Uterus (tissue), 2 donors: ENCODE measurements around the gene IER2.

ENCODE experiments used
- POLR2A ChIP-seq, 2 donors: fragments of 450-650 bp; IDR thresholded peaks; one replicate each; pipeline ENCODE4 v1.6.1; 2016; ENCODE audit warnings: antibody characterized with exemption in 2 of 2, mild to moderate bottlenecking in 1 of 2, moderate library complexity in 1 of 2
- TF ChIP-seq, protein P1 (sequence below), 4 experiments: fragments of 200-600 bp in 2 of 4; fragments of 450-650 bp in 2 of 4; sonication (generic) in 2 of 4; IDR thresholded peaks; one replicate each; pipeline ENCODE4 v1.5.1; 2016 to 2019; ENCODE audit warnings: antibody characterized with exemption in 4 of 4, mild to moderate bottlenecking in 2 of 4, moderate library complexity in 1 of 4

DNA sequence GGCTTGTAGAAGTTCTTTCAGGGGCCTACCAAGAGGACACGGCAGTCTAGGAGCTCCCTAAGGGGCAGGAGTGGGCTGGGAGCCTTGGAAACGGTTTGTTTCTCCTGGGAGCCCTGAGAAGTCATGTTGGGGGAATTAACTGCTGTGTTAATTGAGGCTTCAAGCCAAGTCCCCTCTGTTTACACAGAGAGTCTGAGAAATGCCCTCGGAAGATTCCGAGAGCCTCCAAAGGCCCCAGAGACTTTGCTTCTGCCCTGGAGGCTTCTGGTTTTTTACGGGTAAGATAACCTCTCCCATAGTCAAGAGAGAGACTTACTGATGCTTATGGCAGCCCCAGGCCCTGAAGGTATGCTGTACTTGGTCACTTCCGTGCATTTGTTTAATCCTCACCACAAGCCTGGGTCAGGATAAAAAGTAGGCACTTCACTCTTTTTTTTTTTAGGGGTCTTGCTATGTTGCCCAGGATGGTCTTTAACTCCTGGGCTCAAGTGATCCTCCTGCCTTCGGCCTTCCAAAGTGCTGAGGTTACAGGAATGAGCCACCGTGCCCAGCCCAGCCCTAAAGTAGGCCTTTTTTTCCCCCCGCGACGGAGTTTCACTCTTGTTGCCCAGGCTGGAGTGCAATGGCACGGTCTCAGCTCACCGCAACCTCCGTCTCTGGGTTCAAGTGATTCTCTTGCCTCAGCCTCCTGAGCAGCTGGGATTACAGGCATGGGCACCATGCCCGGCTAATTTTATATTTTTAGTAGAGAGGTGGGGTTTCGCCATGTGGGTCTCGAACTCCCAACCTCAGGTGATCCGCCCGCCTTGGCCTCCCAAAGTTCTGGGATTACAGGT, 15.2 kb downstream of the IER2 start:
- no peak for TF ChIP-seq POLR2A (IDR thresholded peaks at IDR 0.05)
- TF ChIP-seq, protein P1, sequence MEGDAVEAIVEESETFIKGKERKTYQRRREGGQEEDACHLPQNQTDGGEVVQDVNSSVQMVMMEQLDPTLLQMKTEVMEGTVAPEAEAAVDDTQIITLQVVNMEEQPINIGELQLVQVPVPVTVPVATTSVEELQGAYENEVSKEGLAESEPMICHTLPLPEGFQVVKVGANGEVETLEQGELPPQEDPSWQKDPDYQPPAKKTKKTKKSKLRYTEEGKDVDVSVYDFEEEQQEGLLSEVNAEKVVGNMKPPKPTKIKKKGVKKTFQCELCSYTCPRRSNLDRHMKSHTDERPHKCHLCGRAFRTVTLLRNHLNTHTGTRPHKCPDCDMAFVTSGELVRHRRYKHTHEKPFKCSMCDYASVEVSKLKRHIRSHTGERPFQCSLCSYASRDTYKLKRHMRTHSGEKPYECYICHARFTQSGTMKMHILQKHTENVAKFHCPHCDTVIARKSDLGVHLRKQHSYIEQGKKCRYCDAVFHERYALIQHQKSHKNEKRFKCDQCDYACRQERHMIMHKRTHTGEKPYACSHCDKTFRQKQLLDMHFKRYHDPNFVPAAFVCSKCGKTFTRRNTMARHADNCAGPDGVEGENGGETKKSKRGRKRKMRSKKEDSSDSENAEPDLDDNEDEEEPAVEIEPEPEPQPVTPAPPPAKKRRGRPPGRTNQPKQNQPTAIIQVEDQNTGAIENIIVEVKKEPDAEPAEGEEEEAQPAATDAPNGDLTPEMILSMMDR (IDR thresholded peaks at IDR 0.05) = no peak
